Hematopoietic multipotent progenitor cell treated with erythropoietin and hydrocortisone succinate and interleukin-3 and kit ligand, for 6 days (in vitro differentiated cells): ENCODE data around the gene PRR5L.

Experiments
- DNase-seq: peaks from one replicate; pipeline ENCODE4 v3.0.0-alpha.2; 2015

The PRR5L gene

GRCh38 chr11:36328966-36329673, 33.0 kb downstream of the PRR5L start:
- no peak for DNase-seq

- DNase-seq: no peak
These were observed 34.3 kb downstream of the PRR5L start for GRCh38 chr11:36330411-36330810.

GRCh38 chr11:36333468-36333867, 37.4 kb downstream of the PRR5L start:
- no peak for DNase-seq

GRCh38 chr11:36333897-36334296, 37.8 kb downstream of the PRR5L start:
- DNase-seq: peak; percentile 59

GRCh38 chr11:36339888-36340287, 43.8 kb downstream of the PRR5L start:
- no peak for DNase-seq

GRCh38 chr11:36340897-36341296, 44.8 kb downstream of the PRR5L start:
- no peak for DNase-seq

GRCh38 chr11:36341915-36342314, 45.8 kb downstream of the PRR5L start:
- DNase-seq: no peak

- DNase-seq: no peak
These were observed 46.2 kb downstream of the PRR5L start for GRCh38 chr11:36342327-36342726.

- DNase-seq: no peak
These were observed 47.3 kb downstream of the PRR5L start for GRCh38 chr11:36343436-36343835.

GRCh38 chr11:36345084-36345511, 49.0 kb downstream of the PRR5L start:
- no peak for DNase-seq

- no peak for DNase-seq
These were observed 49.5 kb downstream of the PRR5L start for GRCh38 chr11:36345535-36346141.

GRCh38 chr11:36346562-36347383, 50.7 kb downstream of the PRR5L start:
- DNase-seq: no peak

- DNase-seq: no peak
These were observed 51.4 kb downstream of the PRR5L start for GRCh38 chr11:36347384-36347906.

- no peak for DNase-seq
These were observed 53.5 kb downstream of the PRR5L start for GRCh38 chr11:36349351-36350136.

- DNase-seq: no peak
These were observed 54.0 kb downstream of the PRR5L start for GRCh38 chr11:36350137-36350513.

- no peak for DNase-seq
These were observed 56.8 kb downstream of the PRR5L start for GRCh38 chr11:36352922-36353321.

GRCh38 chr11:36354221-36355003, 58.3 kb downstream of the PRR5L start:
- DNase-seq: no peak

GRCh38 chr11:36356201-36356600, 60.1 kb downstream of the PRR5L start:
- DNase-seq: peak; percentile 41

GRCh38 chr11:36357831-36358230, 61.7 kb downstream of the PRR5L start:
- no peak for DNase-seq

- no peak for DNase-seq
These were observed 62.3 kb downstream of the PRR5L start for GRCh38 chr11:36358436-36358835.

GRCh38 chr11:36360318-36360717, 64.2 kb downstream of the PRR5L start:
- no peak for DNase-seq

GRCh38 chr11:36360826-36361415, 64.8 kb downstream of the PRR5L start:
- peak; percentile 31 for DNase-seq
